ENCODE data around the gene CEP57L1.

The CEP57L1 gene

GRCh38 chr6:109059153-109059552 lies 36.2 kb upstream of the CEP57L1 start:
- DNase-seq (ENCODE audit: low spot score) = no peak
- in situ Hi-C loops (cut with MboI; ENCODE audit: low pct_unique_long_range_greater_than_20kb, low sequenced_read_pairs, unreplicated experiment) = no loop called here
- TF ChIP-seq CTCF (IDR thresholded peaks at IDR 0.05; ENCODE audit: extremely low read depth, insufficient read depth, missing control alignments) = no peak

- in situ Hi-C loops (cut with MboI; ENCODE audit: low pct_unique_long_range_greater_than_20kb, low sequenced_read_pairs, unreplicated experiment) = loop anchor here (10.0 kb wide), 1 partner anchor 515 kb away; no protein-coding TSS in a partner anchor
- TF ChIP-seq CTCF (IDR thresholded peaks at IDR 0.05; ENCODE audit: extremely low read depth, insufficient read depth, missing control alignments) = no peak
- peak; percentile 34 for DNase-seq (ENCODE audit: low spot score)
Measured at GRCh38 chr6:109059571-109060021, 35.7 kb upstream of the CEP57L1 start.

GRCh38 chr6:109060571-109060970 lies 34.7 kb upstream of the CEP57L1 start:
- in situ Hi-C loops (cut with MboI; ENCODE audit: low pct_unique_long_range_greater_than_20kb, low sequenced_read_pairs, unreplicated experiment) = loop anchor here (10.0 kb wide), 1 partner anchor 516 kb away; no protein-coding TSS in a partner anchor
- no peak for TF ChIP-seq CTCF (IDR thresholded peaks at IDR 0.05; ENCODE audit: extremely low read depth, insufficient read depth, missing control alignments)

GRCh38 chr6:109062216-109062615 lies 33.1 kb upstream of the CEP57L1 start:
- in situ Hi-C loops (cut with MboI; ENCODE audit: low pct_unique_long_range_greater_than_20kb, low sequenced_read_pairs, unreplicated experiment) = loop anchor here (10.0 kb wide), 1 partner anchor 517 kb away; no protein-coding TSS in a partner anchor
- no peak for DNase-seq (ENCODE audit: low spot score)
- TF ChIP-seq CTCF (IDR thresholded peaks at IDR 0.05; ENCODE audit: extremely low read depth, insufficient read depth, missing control alignments) = no peak

More at GRCh38 chr6:109060571-109060970, 34.7 kb upstream of the CEP57L1 start:
- DNase-seq (ENCODE audit: low spot score) = no peak

- no peak for TF ChIP-seq CTCF (IDR thresholded peaks at IDR 0.05; ENCODE audit: extremely low read depth, insufficient read depth, missing control alignments)
- in situ Hi-C loops (cut with MboI; ENCODE audit: low pct_unique_long_range_greater_than_20kb, low sequenced_read_pairs, unreplicated experiment) = loop anchor here (10.0 kb wide), 1 partner anchor 518 kb away; no protein-coding TSS in a partner anchor
- no peak for DNase-seq (ENCODE audit: low spot score)
Measured at GRCh38 chr6:109062767-109063352, 32.4 kb upstream of the CEP57L1 start.

- TF ChIP-seq CTCF (IDR thresholded peaks at IDR 0.05; ENCODE audit: extremely low read depth, insufficient read depth, missing control alignments) = no peak
- DNase-seq (ENCODE audit: low spot score) = no peak
- in situ Hi-C loops (cut with MboI; ENCODE audit: low pct_unique_long_range_greater_than_20kb, low sequenced_read_pairs, unreplicated experiment) = loop anchor here (10.0 kb wide), 1 partner anchor 525 kb away; no protein-coding TSS in a partner anchor
Measured at GRCh38 chr6:109069746-109070145, 25.6 kb upstream of the CEP57L1 start.

Data from GM13977 (cell line).